T-helper 1 cell (primary cell): ENCODE data around the gene KRT76.
A peak's percentile ranks its signal among the peaks of the same experiment; 100 is the strongest.
"Not testable (repeated sequence)": the region's sequence is repeated elsewhere in the genome, so short reads cannot be mapped to it uniquely, and the experiment has no call there.

Experiments
- DNase-seq, 5 donors: peaks; one replicate each; pipeline ENCODE4 v3.0.0-alpha.2; 2012 to 2020

KRT76 gene

DNA sequence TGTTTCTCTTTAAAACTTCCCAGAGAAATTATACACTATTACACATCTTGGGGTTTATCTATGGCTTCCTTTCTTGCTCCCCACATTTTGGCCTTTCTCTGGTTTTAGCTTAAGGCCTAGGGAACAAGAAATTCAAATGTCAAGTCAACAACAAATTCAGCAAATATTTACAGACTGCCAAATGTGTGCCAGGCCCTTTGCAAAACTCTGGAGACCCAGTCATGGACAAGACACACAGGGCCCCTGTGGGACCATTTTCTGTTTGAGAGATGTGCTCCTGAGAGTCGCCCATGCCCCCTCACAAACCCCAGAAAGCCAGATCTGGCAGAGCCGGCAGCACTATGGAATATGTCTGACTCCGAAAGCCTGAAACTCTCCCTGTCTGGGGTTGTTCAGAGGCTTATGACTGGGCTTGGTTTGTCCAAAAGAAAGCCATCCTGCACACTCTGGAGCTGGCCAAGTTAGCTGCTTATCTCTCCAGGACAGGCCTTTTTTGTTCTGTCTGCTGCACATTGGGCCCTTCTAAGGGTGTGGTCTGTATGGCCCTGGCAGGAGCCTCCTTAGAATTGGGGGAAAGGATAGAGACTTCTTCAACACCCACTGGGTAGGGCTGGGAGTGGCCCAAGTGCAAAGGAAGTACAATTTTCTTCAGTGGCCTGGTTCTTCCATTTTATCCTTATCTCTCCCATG lies 19.8 kb upstream of the KRT76 start:
- no peak for DNase-seq

DNA sequence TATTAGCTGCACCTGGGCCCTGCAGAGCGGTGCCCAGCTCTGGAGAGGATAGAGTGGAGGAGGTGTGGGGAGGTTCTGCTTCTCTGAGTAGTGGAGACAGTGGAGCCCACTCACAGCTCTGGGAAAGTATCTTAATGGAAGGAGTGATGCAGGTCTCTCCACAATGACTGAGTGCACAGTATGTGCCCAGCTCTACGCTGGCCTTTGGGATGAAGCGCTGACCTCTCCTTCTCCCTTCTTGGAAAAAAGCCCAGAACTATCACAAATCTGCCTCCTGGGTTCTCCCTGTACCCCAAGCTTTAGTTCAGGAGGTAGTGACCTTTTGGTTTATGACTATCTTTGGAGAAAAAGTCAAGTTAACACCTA lies 19.3 kb upstream of the KRT76 start:
- DNase-seq: no peak

GRCh38 chr12:52795694-52796428 lies 18.7 kb upstream of the KRT76 start, which contains the start of gene KRT3:
KRT3 (minus strand) TSS chr12:52796117; CDS start chr12:52796042, 75 bp downstream.
- no peak for DNase-seq

DNA sequence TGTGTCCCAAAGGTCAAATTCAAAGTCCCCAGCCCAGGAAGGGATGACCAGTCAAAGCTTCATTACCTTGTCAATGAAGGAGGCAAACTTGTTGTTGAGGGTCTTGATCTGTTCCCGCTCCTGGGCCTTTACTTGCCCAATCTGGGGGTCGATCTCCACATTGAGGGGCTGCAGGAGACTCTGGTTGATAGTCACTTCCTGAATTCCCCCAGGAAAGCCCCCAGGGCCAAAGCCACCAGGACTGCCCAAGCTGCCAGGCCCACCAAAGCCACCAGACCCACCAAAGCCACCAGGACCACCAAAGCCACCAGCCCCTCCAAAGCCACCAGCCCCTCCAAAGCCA lies 18.2 kb upstream of the KRT76 start:
- not testable (repeated sequence) for DNase-seq

GRCh38 chr12:52794479-52795331 lies 17.6 kb upstream of the KRT76 start:
- no peak for DNase-seq

- DNase-seq: no peak
These were observed 15.3 kb upstream of the KRT76 start for GRCh38 chr12:52792185-52793029.

- DNase-seq: no peak
These were observed 14.4 kb upstream of the KRT76 start for GRCh38 chr12:52791271-52792184.

DNA sequence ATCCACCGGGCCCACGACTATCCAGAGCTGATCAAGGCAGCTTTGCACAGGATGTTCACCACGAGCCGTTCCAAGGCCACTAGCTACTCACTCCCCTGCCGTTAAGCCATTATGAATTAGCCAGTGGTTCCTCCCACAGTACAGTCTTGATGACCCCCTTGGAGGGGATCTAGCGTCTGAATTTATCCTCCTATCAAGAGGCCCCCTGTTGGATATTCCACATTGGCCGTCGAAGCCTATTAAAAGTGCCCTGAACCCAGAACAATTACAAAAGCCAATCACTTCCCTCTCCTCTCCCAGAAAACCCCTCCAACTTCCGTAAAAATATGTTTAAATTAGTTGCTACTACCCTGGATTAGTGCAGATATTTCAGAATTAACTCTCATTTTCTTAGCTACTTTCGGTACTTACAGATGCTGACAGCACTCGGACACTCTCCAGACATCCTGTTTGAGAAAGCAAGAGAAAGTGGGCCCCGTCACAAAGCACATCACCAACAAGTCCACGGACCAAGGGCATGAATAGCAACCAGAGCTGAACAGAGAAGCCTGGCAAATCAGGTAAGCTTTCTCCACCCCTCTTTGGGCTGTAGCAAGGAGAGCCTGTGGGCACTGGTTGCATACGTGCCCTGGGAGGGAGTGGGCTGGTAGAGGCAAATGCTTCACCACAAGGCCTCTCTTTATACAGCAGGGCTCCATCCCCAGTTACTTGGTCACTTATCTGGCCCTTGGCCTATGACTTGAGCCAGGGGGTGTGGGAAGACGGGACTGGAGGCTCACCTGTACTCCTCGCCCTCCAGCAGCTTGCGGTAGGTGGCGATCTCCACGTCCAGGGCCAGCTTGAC lies 13.5 kb upstream of the KRT76 start:
- no peak for DNase-seq

- DNase-seq: peak in 1 of 5 donors; percentile 3
These were observed 12.7 kb upstream of the KRT76 start for GRCh38 chr12:52789637-52790426.

DNA sequence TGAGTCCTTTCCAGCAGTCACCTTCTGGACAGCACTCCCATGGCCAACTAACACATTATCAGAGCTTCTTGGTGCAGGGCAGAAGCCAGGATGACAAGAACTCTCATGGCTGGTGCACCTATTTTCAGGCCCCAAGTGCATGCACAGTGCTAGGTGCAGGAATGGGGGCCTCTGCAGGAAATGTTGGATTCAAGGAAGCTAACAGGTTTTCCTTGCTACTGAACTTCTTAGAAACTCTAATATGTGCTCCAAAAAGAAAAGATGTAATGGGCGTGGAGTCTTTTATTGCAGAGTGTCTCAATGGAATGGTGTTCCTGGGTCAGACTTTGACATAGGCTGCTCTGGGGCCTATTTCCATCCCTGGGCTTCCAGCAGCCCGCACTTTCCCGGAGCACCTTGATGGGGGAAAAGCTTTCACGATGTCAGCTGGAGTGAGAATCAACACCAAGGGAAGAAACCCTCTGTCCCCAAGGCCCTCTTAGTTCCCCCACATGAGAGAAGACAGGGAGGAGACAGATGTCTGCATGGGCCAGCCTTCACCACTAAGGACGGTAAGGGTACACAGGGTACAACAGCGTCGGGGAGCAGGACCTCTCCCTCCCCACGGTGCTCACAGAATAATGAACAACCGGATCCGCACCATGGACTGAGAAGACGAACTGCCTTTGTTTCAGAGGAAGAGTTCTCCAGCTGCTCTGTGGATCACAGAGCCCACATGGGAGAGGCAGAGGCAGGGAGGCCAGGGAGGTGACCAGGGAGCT lies 11.9 kb upstream of the KRT76 start:
- no peak for DNase-seq

DNA sequence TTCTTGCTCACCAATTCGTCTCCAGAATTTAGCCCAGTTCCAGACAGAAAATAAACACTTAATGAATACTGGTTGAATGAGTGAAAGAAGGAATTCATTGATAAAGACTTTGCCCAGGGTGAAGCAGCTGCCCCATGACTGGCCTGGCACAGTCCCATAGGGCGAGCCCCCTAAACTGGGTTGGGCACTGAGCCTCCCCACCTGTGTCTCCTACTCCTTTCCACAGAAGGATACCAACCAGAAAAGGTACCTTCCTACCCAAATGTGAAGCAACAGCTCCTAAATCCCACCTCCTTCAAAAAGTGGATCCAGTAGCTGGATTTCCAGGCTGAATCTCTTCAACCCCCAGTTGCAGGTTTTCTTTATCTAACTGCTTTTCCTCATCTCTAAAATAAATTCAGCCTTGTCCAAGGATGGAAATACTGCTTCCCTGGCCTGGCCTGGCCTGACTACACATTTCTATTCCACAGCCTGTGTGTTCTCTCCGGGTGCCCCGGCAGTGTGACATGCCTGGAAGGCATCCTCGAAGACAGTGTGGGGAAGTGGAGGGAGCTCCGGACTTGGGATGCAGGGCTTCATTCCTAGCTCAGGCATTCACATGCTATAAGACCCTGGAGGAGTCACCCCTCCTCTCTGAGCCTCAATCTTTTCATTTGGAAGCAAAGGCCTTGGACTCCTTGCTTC lies 11.2 kb upstream of the KRT76 start:
- DNase-seq: no peak

DNA sequence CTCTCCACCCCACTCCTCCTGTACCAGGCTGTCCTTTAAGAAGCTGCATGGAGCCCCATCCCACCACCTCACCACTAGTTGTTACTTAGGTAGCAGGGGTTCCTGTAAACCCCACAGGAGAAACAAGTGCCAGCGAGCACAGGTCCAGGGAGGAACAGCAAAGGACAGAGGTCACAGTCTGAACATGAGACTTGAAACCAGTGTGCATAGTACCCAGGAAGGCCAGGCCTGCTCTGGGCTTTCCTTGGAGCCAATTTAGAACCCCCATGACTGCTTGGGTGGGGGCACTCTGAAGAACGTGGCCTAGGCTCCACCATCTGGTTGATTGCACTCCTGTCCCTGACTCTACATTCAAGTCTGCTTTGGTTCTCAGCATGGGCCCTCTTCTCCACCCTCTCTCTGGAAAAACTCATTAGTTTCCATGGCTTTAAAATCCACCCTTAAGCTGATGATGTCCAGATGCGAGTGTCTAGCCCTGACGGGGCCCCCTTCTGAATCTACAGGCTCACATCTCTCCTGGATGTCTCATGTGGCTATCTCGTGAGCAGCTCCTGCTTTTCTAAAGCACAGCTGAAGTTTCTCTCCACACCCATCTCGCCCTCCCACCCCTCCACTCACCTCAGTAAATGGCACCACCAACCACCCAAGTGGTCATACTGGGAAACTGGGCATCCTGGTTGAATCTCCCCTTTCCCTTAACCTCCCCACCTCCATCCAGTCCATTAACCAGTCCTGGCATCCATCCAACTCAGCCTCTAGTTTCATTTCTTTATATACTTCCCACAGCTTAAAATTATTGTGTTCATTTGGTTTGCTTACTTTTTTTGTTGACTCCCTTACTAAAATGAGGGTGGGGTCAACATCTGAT lies 10.4 kb upstream of the KRT76 start:
- DNase-seq: no peak

GRCh38 chr12:52784909-52785308 lies 7.8 kb upstream of the KRT76 start:
- DNase-seq: no peak

- no peak for DNase-seq
These were observed 6.6 kb upstream of the KRT76 start for GRCh38 chr12:52783563-52784316.

DNA sequence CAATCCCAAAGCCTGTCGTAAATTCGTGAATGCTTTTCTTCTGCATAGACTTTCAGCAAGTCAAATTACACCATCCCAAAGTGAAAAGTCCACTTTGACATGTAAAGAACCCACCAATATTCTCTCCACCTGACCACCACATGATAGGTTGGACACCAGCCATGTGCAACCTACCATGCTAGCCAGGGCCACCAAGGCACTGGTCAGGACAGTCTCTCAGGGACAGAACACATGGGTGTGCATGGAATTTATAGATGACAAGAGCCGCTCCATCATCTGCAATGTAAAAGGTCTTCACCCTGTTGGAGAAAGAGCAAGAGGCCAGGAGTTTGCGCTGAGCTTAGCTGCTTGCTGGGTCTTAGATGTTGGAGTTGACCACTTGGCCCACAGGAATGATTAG lies 5.4 kb upstream of the KRT76 start:
- DNase-seq: no peak

GRCh38 chr12:52781399-52782082 lies 4.4 kb upstream of the KRT76 start:
- no peak for DNase-seq
